ENCODE results near the gene METTL2A.
"Not testable (repeated sequence)": the region's sequence is repeated elsewhere in the genome, so short reads cannot be mapped to it uniquely, and the experiment has no call there.

The METTL2A gene

DNA sequence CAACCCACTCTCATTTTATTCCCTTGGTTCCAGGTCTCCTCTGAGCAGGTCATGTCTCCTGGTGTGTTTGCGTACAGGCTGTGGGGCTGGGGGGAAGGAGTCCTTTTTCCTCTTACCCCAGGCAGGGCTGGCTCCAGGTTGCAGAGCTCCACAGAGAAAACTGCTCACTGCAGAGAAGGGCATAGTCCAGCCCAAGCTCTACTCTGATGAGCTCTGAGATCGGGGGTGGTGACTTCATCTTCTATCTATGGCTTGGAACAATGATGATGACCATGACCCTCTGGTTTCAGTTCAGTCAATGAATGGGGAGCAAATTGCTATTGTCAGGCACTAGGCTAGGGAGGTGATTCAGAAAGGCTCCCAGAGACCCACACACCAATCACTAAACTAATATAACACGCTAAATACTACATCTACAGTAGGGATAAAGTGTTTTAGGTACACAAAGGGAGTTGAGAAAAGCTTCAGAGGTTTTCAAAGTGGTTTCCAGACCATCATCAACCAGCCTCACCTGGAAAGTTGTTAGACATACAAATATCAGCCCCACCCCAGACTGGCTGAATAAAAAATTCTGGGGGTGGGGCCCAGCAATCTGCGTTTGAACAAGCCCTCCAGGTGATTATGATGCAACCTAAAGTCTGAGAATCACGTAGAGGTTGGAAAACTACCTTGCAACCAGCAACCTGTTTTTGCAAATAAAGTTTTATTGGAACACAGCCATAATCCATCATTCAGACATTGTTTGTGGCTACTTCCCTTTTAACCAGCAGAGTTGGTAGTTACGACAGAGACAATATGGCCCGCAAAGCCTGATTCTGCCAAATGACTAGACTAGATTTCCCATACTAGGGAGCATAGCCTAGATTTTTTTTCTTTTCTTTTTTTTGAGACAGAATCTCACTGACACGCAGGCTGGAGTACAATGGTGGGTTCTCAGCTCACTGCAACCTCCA, 49.6 kb downstream of the METTL2A start:
- peak; percentile 2 to 55 (median 45) for DNase-seq

DNA sequence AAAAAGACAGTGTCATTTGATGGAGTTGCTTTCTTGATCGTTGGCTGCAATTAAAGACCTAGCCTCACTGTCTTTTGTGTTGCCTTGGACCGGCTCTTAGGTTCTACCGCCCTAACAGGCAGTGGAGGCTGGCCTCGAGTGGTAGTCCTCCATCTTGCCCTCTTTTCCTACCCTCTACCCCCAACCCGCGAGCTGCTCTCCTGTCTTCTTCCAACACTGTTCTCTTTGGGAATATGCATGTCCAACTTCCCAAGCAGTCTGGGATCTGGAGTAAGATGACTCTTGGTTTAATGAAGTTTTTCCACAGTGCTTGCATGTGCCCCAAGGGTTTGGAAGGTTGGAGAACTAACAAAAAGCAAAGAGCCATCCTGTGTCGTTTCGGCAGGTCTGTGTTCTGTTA, 53.4 kb downstream of the METTL2A start:
- DNase-seq, result not testable (repeated sequence)

GRCh38 chr17:62477718-62478408, 54.2 kb downstream of the METTL2A start:
- DNase-seq, result peak; percentile 2 to 62 (median 8)

GRCh38 chr17:62478424-62478879, 54.8 kb downstream of the METTL2A start, which contains the start of gene TLK2:
TLK2 (plus strand) TSS chr17:62478825; CDS start chr17:62481126, 2,301 bp downstream.
- peak; percentile 85 to 95 (median 89) for DNase-seq

DNA sequence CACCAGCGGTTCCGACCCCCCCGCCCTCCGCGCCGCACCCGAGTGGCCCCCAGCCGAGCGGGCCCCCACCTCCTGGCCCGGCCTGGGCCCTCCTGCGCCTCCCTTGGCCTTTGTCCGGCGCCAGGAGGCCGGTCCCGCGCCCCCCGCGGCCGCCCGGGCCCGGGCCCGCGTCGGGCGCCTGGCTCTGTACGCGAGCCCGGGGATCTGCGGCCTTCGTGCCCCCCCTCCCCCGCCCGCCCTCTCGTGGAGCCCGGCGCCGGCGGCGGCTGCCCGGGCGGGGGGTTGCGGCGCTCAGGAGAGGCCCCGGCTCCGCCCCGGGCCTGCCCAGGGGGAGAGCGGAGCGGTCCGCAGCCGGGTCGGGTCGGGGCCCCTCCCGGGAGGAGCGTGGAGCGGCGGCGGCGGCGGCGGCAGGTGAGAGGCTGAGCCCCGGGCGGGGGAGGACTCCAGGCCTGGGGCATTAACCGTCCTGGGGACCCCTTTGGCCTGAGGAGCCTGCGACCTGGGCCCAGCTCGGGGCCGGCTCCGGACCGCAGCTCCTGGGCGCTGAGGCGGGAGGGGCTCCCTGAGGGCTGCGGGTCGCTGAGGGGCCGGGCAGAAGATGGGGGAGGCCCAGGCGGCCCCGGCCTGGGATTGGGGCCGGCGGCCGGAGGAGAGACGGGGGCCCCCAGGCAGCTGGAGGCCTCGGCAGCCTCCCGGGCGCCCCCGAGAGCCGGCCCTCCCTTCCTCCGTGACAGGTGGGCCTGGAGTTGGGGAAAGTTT, 55.4 kb downstream of the METTL2A start:
- peak; percentile 17 to 58 (median 32) for DNase-seq

GRCh38 chr17:62479639-62480258, 56.1 kb downstream of the METTL2A start:
- DNase-seq, result peak; percentile 35 to 61 (median 48)

DNA sequence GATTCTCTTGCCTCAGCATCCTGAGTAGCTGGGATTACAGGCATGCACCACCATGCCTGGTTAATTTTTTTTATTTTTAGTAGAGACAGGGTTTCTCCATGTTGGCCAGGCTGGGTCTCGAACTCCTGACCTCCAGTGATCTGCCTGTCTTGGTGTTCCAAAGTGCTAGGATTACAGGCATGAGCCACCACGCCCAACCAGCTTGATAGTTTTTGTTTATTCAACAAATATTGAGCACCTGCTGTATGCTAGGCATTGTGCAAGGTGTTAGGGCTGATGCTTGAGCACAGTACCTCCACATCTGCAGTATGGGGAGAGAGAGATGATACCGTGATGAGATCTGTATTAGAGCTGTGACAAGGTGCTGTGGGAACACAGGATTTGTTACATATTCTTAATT, 58.9 kb downstream of the METTL2A start:
- DNase-seq, result not testable (repeated sequence)

DNA sequence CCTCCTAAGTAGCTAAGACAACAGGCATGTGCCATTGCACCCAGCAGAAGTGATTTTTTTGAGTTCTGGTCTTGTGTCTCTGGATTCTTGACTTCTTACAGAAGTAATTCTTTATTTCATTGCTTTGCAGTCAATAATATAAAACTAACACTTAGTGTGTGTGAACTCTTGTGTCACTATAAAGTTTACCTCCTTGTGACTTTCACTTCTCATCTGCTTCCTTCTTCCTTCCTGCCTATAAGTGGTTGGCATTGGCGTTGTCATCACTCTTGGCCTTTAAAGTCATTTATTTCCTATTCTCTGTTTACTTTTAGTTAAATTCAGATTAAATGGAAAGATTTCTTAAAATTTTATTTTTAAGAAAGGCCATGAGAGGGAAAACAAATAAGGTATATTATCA, 67.3 kb downstream of the METTL2A start:
- DNase-seq, result not testable (repeated sequence)

DNA sequence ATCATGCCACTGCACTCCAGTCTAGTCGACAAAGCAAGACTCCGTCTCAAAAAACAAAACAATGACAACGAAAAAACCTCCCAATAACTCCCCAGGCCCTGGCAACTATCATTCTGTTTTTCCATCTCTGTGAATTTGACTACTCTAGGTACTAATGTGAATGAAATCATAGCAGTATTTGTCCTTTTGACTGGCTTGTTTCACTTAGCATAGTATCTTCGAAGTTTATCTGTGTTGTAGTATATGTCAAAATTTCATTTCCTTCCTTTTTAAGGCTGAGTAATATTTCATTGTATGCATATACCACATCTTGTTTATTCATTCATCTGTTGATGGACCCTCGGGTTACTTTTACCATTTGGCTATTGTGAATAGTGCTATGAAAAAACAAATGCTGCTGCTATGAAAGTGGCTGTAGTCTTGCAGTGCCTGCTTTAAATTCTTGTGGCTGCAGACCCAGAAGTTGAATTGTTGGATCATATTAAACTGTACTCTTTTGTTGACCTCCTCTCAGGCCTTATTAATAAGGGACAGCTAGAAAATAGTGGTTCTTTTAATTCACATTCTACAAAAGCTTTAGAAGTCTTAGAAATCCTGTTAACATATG, 69.5 kb downstream of the METTL2A start:
- DNase-seq, result not testable (repeated sequence)

DNA sequence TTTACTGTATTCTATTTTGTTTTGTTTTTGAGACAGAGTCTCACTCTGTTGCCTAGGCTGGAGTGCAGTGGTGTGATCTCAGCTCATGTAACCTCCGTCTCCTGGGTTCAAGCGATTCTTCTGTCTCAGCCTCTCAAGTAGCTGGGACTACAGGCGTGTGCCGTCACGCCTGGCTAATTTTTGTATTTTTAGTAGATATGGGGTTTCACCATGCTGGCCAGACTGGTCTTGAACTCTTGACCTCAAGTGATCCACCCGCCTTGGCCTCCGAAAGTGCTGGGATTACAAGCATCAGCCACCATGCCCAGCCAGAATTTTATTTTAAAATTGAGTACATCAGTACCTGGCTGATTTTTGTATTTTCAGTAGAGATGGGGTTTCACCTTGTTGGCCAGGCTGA, 70.4 kb downstream of the METTL2A start:
- not testable (repeated sequence) for DNase-seq

- not testable (repeated sequence) for DNase-seq
Observed at GRCh38 chr17:62496344-62496743, 72.6 kb downstream of the METTL2A start.

DNA sequence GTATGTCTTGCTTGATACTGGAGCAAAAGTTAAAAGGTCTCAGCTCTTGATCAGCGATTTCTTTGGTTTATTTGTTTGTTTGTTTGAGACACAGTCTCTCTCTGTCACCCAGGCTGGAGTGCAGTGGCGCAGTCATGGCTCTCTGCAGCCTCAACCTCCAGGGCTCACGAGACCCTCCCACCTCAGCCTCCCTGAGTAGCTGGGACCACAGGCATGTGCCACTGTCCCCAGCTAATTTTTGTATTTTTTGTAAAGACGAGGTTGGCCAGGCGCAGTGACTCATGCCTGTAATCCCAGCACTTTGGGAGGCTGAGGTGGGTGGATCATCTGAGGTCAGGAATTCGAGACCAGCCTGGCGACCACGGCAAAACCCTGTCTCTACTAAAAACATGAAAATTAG, 75.1 kb downstream of the METTL2A start:
- DNase-seq, result not testable (repeated sequence)

Measured in suppressor macrophage (primary cell).